Erythroblast (primary cell): ENCODE results near the gene CHN2.

Experiments used
- GATA1 ChIP-seq: IDR thresholded peaks from 2 replicates; pipeline ENCODE4 v1.6.1; 2011; ENCODE audit warnings: low read depth, mild to moderate bottlenecking, control low read depth, low read length, moderate library complexity
- POLR2A ChIP-seq: IDR thresholded peaks from 2 replicates; pipeline ENCODE4 v1.6.1; 2011; ENCODE audit warnings: mild to moderate bottlenecking, low read length

- TF ChIP-seq POLR2A, result no peak
- TF ChIP-seq GATA1, result no peak
Observed at GRCh38 chr7:29421010-29421956, 226.7 kb downstream of the CHN2 start.
